ENCODE measurements around the gene VSNL1.

GRCh38 chr2:17614174-17614930 is 73.9 kb downstream of the VSNL1 start:
- no peak for TF ChIP-seq POLR2A (IDR thresholded peaks at IDR 0.05; ENCODE audit: low read length)
- TF ChIP-seq GATA1 (IDR thresholded peaks at IDR 0.05; ENCODE audit: low read depth, low read length) = no peak
